Kidney epithelial cell (primary cell): ENCODE measurements around the gene PCDHGA9. TPM values are rescaled to one million over a fixed set of nuclear protein-coding genes. Genes with fewer than 3 reads are reported as not detected.
A peak's percentile ranks its signal among the peaks of the same experiment; 100 is the strongest.

Source experiments
- DNase-seq: peaks from one replicate; pipeline ENCODE4 v3.0.0-alpha.2; 2010; ENCODE audit warnings: low read depth
- H3K27me3 ChIP-seq: 2 replicates; pipeline ENCODE4 v1.6.0; 2011; ENCODE audit warnings: low read length; ENCODE audit not compliant: control insufficient read depth, insufficient read depth
- H3K36me3 ChIP-seq: 2 replicates; pipeline ENCODE4 v1.5.1; 2011; ENCODE audit warnings: low read length; ENCODE audit not compliant: control insufficient read depth, insufficient read depth
- H3K4me3 ChIP-seq: 2 replicates; pipeline ENCODE4 v1.5.1; 2011; ENCODE audit warnings: low read depth, mild to moderate bottlenecking, control low read depth, low read length
- CTCF ChIP-seq: IDR thresholded peaks from 2 replicates; pipeline ENCODE4 v1.5.1; 2011; ENCODE audit warnings: mild to moderate bottlenecking, moderate library complexity, low read length, control low read depth, inconsistent platforms; ENCODE audit not compliant: insufficient read depth, poor library complexity, severe bottlenecking
- total RNA-seq: library from RNA; depleted of rRNA; stranded (reverse); fragments of >200 nt; gene quantifications from 2 replicates; pipeline ENCODE4 v1.2.3, GENCODE V29; 2015

The PCDHGA9 gene
- total RNA-seq, 1 donor from 2014 or later: 3.6 TPM

GRCh38 chr5:141359790-141360426 lies 42.7 kb upstream of the PCDHGA9 start, which contains the start of gene PCDHGB2:
PCDHGB2 (plus strand) TSS chr5:141359994; CDS start chr5:141360136, 142 bp downstream.
- peak; percentile 21 for TF ChIP-seq CTCF
- H3K4me3 ChIP-seq: peak within 1 kb of the TSS; percentile 6
- H3K36me3 ChIP-seq: no peaks in the 10 kb centered on the region
- DNase-seq: no peak
- H3K27me3 ChIP-seq: peaks cover 22% of the 10 kb centered on the region

- Histone ChIP-seq H3K27me3 (peaks cover 27% of the 10 kb centered on the region), H3K36me3 (no peaks in the 10 kb centered on the region), H3K4me3 (no peak overlapping the region)
- DNase-seq: no peak
- TF ChIP-seq CTCF: no peak
Observed at GRCh38 chr5:141360685-141361084, 41.9 kb upstream of the PCDHGA9 start.

- Histone ChIP-seq H3K36me3 (no peaks in the 10 kb centered on the region), H3K4me3 (no peak overlapping the region), H3K27me3 (peaks cover 34% of the 10 kb centered on the region)
- no peak for DNase-seq
- no peak for TF ChIP-seq CTCF
Observed at GRCh38 chr5:141362719-141363118, 39.9 kb upstream of the PCDHGA9 start.

GRCh38 chr5:141363952-141364660 lies 38.5 kb upstream of the PCDHGA9 start, which contains the start of gene PCDHGA5:
PCDHGA5 (plus strand) TSS chr5:141364162; CDS start chr5:141364331, 169 bp downstream.
- Histone ChIP-seq H3K27me3 (peaks cover 34% of the 10 kb centered on the region), H3K4me3 (no peak within 1 kb of the TSS), H3K36me3 (no peaks in the 10 kb centered on the region)
- no peak for TF ChIP-seq CTCF
- no peak for DNase-seq

- DNase-seq: no peak
- peaks cover 36% of the 10 kb centered on the region for H3K27me3 ChIP-seq
- TF ChIP-seq CTCF: no peak
- no peaks in the 10 kb centered on the region for H3K36me3 ChIP-seq
- no peak overlapping the region for H3K4me3 ChIP-seq
Observed at GRCh38 chr5:141366016-141366896, 36.3 kb upstream of the PCDHGA9 start.
